Bronchial epithelial cell (primary cell): Measurements from ENCODE around the gene SMTN. TPM values are rescaled to one million over a fixed set of nuclear protein-coding genes. Genes with fewer than 3 reads are reported as not detected.

Source experiments
- DNase-seq: peaks from one replicate; pipeline ENCODE4 v3.0.0-alpha.2; 2010; ENCODE audit warnings: low read depth
- FAIRE-seq: peaks from 2 replicates; lab custom pipeline; 2011; peaks lifted over from hg19 to GRCh38; lab: Jason Lieb, UNC
- H3K27me3 ChIP-seq: 2 replicates; pipeline ENCODE4 v1.5.1; 2011; ENCODE audit warnings: low read length; ENCODE audit not compliant: control insufficient read depth, insufficient read depth
- H3K36me3 ChIP-seq: 2 replicates; pipeline ENCODE4 v1.5.1; 2011; ENCODE audit warnings: low read length; ENCODE audit not compliant: control insufficient read depth, insufficient read depth
- H3K4me3 ChIP-seq: 2 replicates; pipeline ENCODE4 v1.5.1; 2011; ENCODE audit warnings: mild to moderate bottlenecking, low read depth, low read length, control low read depth
- CTCF ChIP-seq: IDR thresholded peaks from 2 replicates; pipeline ENCODE4 v1.5.1; 2011; ENCODE audit warnings: mild to moderate bottlenecking, moderate library complexity, low read length, control low read depth, inconsistent platforms; ENCODE audit not compliant: insufficient read depth, severe bottlenecking
- total RNA-seq: library from RNA; depleted of rRNA; stranded (reverse); fragments of >200 nt; gene quantifications from 2 replicates; pipeline ENCODE4 v1.2.1, GENCODE V29; 2014

SMTN gene
- total RNA-seq, 1 donor from 2014 or later: 38.7 TPM

DNA sequence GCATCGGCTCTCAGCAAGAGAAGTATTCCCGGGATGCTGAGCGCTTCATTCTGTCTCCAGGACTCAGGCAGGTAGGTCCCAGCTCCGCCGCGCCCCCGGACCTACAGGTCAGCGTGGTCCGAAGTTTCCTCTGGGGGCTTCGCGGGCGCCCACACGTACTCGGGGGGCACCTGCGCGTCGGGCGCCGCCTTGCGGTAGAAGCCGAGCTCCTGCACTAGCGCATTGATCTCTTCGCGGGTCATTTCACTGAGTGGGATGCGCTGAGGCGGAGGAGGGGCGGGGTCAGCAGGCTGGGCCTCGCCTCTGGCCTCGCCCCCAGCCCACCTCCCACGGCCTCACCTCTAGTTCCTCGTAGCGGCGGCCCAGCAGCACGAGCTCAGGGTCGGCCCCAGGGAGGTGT lies 23.8 kb downstream of the SMTN start:
- FAIRE-seq (no peak), DNase-seq (no peak)
- peak; percentile 28 for TF ChIP-seq CTCF
- H3K27me3 ChIP-seq: no peaks in the 10 kb centered on the region
- no peak overlapping the region for H3K4me3 ChIP-seq
- peaks cover 3% of the 10 kb centered on the region for H3K36me3 ChIP-seq

GRCh38 chr22:31105282-31105929 lies 24.3 kb downstream of the SMTN start:
- FAIRE-seq (peak; percentile 95), DNase-seq (no peak)
- TF ChIP-seq CTCF: no peak
- H3K36me3 ChIP-seq: peaks cover 1% of the 10 kb centered on the region
- H3K27me3 ChIP-seq: no peaks in the 10 kb centered on the region
- no peak overlapping the region for H3K4me3 ChIP-seq

- no peak overlapping the region for H3K4me3 ChIP-seq
- no peaks in the 10 kb centered on the region for H3K27me3 ChIP-seq
- no peak for FAIRE-seq
- no peak for TF ChIP-seq CTCF
- no peaks in the 10 kb centered on the region for H3K36me3 ChIP-seq
- DNase-seq: no peak
Measured at GRCh38 chr22:31106001-31106571, 25.0 kb downstream of the SMTN start.

DNA sequence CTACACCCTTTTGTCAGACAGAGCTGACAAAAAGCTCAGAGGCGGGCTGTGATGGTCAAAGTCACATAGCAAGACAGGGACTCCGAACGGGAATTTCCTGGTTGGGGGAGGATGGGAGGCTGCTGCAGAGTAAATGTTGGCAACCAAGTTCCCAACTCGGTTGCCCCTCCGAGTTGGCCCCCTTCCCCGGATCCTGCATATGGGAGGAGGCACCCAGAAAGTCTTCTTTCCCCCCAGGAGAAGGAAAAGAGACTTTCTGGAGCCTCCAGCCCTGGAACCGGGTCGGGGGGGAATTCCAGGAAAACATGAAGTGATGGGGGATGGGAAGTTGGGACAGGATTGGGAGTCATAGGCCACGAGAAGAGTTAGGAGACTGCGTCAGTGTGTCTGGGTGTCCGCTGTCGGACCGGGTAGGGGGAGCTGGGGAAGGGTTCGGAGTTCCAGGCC lies 25.6 kb downstream of the SMTN start:
- Histone ChIP-seq H3K36me3 (no peaks in the 10 kb centered on the region), H3K27me3 (no peaks in the 10 kb centered on the region), H3K4me3 (peak overlapping the region; percentile 57)
- no peak for TF ChIP-seq CTCF
- DNase-seq (peak; percentile 32), FAIRE-seq (no peak)

GRCh38 chr22:31107178-31107893 lies 26.2 kb downstream of the SMTN start, which contains the start of gene SELENOM:
TSS of gene SELENOM (minus strand) at chr22:31107568. CDS start at chr22:31107505, 63 bp downstream.
- Histone ChIP-seq H3K27me3 (no peaks in the 10 kb centered on the region), H3K36me3 (no peaks in the 10 kb centered on the region), H3K4me3 (peak within 1 kb of the TSS; percentile 57)
- FAIRE-seq (no peak), DNase-seq (peak; percentile 92)
- TF ChIP-seq CTCF: peak; percentile 92
